T follicular helper cell (primary cell): Measurements from ENCODE around the gene FOSB.

Experiments used
- DNase-seq: peaks from one replicate; pipeline ENCODE4 v3.0.0-alpha.2; 2020; ENCODE audit warnings: low read depth

Gene FOSB

DNA sequence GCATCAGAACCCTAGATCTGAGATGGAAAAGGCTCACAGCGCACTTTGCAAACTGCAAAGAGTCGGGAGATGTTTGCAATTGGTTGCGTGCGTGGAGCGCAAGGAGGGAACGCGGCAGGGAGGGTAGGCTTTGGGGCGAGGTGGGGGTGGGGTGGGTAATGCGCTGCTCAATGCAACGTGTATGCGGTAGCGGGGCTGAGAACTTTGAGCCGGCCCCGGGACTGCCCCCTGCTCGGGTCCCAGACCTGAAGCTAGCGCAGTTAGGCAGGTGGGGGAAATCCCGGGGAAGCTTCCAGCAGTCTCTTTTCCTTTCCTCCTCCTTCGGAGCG lies 971 bp downstream of the FOSB start:
- DNase-seq, result peak; percentile 73

DNA sequence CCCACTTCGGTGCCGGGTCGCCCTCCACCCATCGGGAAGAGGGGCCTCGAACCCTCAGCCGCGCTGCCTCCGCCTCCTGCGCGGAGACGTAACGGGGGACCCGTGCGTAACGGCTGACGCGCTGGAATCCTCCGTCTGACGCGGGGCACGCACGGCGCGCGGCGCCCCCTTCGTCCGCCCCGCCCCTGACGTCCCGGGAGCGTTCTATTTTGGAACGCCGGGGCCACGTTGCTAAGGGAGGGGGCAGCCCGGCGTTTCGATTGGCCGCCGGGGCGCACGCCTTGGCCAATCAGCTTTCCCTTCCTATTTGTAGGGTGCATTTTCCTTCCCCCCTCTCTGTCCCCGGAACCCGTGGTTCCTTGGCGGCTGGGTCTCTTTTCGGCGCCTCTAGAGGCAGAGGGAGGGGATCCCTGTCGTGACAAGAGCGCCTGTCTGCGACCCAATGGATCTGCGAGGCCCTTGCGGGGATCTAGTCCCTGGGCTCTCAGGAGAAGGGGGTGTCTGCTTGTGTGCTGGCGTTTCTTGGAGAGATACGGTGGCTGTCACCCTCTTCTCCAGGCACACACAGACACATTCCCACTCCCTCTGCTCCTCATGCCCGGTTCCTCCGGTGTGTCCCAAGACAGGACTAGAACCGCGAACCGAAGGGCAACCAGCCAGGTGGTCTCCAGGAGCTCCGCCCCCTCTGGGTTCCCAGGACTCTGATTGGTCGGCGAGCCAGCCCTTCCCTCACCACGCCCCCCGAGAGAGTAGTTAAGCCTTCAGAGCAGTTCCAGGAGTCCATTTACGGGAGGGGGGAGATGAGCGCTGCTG lies 1.5 kb downstream of the FOSB start:
- DNase-seq, result peak; percentile 83

DNA sequence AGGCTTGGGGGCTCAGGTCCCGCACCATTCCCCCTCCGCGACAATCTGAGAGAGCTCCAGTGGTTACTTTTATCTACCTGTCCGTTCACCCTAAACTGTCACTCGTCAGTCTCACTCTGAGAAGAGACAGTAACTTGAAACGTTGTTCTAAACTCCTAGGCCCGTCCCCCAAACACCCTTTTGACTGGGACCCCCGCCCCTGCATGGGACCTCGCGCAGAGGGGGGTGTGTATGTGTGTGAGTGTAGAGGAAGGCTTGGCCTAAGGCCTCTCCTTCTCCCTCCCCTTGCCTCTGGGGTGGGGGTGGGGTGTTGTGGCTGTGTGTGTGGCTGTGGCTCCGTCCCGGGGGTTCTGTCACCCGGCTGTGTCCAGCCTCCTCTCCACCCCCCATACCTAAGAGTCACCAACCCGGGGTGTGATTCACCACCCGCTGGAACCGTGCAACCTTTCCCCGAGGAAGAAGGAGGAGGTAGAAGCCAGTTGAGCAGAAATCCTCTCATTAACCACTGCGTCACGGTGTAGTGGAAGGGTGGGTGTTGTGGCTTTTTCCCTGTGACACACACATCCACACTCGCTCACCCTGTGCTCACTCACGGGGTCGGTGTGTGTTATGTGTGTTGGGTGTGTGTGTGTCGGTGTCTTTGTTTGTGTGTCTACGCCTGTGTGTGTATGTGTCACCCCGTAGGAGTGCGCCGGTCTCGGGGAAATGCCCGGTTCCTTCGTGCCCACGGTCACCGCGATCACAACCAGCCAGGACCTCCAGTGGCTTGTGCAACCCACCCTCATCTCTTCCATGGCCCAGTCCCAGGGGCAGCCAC lies 2.4 kb downstream of the FOSB start:
- peak; percentile 47 for DNase-seq

DNA sequence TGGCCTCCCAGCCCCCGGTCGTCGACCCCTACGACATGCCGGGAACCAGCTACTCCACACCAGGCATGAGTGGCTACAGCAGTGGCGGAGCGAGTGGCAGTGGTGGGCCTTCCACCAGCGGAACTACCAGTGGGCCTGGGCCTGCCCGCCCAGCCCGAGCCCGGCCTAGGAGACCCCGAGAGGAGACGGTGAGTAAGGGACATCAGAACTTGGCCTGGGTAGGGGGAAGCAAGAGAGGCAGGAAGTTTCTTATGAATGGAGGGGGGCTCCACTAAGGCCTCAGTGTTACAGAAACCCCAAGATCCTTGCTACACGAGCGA lies 2.9 kb downstream of the FOSB start:
- no peak for DNase-seq

DNA sequence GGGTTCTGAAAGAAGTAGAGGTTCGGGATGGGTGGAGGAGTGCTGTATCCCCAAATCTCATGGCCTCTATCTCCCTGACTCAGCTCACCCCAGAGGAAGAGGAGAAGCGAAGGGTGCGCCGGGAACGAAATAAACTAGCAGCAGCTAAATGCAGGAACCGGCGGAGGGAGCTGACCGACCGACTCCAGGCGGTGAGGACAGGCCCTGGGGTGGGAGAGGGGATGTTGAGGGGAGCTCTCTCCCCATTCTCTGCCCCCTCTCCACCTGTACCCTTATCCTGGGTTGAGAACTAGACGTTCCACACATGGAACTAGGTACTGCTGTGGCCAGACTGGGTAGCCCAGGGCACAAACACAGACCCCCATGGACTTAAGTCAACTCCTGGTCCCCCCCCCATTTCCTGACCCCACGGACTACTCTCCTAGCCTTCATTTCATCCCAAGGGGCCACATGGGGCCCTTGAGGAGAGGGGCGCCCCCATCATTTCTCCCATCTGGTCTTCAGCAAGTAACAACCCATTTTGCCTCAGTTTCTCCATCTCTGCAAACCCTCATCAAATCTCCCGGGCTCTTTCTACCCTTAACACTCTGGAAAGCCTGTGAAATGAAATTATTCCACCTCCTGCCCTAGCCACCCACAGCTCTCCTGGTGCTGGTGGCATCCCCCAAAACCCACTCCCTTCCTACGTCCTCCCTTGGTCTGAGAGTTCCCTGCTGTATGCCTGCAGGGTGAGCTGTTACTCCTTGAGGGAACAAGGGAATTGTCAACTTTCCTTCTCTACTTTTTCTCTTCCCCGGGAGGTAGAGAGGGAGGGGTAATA lies 3.5 kb downstream of the FOSB start:
- no peak for DNase-seq

DNA sequence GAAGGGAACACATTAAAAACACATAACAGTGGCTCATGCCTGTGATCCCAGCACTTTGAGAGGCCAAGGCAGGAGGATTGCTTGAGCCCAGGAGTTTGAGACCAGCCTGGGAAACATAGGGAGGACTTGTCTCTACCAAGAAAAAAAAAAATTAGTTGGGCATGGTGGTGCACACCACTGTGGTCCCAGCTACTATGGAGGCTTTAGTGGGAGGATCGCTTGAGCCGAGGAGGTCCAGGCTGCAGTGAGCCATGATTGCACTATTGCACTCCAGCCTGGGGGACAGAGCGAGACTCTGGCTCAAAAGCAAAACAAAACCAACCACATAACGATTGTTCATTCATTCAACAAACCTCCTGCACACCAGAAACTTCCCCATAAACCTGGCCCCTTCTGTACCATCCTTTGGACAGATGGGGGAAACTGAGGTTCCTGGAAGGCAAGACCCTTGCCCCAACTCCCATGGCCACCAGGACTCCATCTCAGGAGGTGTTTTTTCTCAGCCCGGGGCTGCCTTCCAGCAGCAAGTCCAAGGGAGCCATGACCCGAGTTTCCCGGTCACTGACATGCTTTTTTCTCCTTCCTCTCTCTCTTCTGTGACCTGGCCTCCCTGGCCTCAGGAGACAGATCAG lies 4.3 kb downstream of the FOSB start:
- no peak for DNase-seq

DNA sequence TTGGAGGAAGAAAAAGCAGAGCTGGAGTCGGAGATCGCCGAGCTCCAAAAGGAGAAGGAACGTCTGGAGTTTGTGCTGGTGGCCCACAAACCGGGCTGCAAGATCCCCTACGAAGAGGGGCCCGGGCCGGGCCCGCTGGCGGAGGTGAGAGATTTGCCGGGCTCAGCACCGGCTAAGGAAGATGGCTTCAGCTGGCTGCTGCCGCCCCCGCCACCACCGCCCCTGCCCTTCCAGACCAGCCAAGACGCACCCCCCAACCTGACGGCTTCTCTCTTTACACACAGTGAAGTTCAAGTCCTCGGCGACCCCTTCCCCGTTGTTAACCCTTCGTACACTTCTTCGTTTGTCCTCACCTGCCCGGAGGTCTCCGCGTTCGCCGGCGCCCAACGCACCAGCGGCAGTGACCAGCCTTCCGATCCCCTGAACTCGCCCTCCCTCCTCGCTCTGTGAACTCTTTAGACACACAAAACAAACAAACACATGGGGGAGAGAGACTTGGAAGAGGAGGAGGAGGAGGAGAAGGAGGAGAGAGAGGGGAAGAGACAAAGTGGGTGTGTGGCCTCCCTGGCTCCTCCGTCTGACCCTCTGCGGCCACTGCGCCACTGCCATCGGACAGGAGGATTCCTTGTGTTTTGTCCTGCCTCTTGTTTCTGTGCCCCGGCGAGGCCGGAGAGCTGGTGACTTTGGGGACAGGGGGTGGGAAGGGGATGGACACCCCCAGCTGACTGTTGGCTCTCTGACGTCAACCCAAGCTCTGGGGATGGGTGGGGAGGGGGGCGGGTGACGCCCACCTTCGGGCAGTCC lies 5.0 kb downstream of the FOSB start:
- DNase-seq, result peak; percentile 56

DNA sequence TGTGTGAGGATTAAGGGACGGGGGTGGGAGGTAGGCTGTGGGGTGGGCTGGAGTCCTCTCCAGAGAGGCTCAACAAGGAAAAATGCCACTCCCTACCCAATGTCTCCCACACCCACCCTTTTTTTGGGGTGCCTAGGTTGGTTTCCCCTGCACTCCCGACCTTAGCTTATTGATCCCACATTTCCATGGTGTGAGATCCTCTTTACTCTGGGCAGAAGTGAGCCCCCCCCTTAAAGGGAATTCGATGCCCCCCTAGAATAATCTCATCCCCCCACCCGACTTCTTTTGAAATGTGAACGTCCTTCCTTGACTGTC lies 5.5 kb downstream of the FOSB start:
- no peak for DNase-seq

DNA sequence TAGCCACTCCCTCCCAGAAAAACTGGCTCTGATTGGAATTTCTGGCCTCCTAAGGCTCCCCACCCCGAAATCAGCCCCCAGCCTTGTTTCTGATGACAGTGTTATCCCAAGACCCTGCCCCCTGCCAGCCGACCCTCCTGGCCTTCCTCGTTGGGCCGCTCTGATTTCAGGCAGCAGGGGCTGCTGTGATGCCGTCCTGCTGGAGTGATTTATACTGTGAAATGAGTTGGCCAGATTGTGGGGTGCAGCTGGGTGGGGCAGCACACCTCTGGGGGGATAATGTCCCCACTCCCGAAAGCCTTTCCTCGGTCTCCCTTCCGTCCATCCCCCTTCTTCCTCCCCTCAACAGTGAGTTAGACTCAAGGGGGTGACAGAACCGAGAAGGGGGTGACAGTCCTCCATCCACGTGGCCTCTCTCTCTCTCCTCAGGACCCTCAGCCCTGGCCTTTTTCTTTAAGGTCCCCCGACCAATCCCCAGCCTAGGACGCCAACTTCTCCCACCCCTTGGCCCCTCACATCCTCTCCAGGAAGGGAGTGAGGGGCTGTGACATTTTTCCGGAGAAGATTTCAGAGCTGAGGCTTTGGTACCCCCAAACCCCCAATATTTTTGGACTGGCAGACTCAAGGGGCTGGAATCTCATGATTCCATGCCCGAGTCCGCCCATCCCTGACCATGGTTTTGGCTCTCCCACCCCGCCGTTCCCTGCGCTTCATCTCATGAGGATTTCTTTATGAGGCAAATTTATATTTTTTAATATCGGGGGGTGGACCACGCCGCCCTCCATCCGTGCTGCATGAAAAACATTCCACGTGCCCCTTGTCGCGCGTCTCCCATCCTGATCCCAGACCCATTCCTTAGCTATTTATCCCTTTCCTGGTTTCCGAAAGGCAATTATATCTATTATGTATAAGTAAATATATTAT lies 6.1 kb downstream of the FOSB start:
- peak; percentile 72 for DNase-seq

DNA sequence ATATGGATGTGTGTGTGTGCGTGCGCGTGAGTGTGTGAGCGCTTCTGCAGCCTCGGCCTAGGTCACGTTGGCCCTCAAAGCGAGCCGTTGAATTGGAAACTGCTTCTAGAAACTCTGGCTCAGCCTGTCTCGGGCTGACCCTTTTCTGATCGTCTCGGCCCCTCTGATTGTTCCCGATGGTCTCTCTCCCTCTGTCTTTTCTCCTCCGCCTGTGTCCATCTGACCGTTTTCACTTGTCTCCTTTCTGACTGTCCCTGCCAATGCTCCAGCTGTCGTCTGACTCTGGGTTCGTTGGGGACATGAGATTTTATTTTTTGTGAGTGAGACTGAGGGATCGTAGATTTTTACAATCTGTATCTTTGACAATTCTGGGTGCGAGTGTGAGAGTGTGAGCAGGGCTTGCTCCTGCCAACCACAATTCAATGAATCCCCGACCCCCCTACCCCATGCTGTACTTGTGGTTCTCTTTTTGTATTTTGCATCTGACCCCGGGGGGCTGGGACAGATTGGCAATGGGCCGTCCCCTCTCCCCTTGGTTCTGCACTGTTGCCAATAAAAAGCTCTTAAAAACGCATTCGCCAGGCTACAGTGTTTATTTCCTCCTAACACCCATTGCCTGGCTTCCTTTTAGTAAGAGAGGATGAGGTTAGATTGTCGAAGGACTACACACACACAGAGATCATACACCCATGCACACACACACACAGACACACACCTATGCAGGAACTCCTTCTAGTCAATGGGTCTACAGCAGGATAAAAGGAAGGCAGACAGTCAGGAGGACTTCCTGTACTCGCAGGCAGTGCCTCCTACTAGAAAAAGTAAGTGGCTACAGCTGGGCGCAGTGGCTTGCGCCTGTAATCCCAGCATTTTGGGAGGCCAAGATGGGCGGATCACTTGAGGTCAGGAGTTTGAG lies 7.1 kb downstream of the FOSB start:
- peak; percentile 70 for DNase-seq

DNA sequence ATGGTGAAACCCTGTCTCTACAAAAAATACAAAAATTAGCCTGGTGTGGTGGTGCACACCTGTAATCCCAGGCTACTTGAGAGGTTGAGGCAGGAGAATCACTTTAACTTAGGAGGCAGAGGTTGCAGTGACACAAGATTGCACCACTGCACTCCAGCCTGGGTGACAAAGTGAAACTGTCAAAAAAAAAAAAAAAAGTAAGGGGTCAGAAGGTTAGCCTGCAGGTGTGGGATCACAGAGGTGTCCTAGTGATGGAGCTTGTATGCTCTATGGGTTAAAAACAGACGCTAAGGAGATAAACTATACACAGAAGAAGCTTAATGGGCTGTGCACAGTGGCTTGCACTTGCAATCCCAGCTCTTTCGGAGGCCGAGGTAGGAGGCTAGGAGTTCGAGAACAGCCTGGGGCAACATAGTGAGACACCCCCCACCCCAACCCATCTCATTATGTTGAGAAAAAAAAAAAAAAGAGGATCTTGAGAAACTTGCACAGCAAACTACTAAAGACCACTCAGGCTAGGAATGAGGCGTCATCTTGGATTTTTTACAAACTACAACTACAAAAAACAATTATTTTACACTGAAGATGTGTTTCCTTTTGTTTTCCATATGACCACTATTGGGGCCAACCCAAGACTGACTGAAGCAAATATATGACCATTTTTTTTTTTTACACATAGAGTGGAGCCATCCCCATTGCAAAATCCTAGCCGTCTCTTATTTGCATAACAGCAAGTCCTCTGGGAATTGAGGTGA lies 7.9 kb downstream of the FOSB start:
- DNase-seq, result no peak

DNA sequence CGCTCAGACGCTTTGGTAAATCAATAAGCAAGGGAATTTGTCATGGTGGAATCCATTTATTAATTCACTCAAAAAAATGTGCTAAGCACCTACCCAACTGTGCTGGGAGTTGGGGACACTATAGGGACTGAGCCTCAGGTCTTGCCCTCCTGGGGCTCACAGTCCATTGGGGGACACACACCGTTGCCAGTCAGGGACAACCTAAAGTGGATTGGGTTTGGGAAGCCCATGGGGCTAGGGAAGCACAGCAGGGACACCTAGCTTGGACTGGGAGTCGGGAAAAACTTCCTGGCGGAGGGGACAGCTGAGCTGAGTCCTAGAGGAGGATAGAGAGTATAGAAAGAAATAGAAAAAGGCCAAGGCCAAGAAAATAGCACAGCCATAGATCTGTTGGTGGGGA lies 8.5 kb downstream of the FOSB start:
- no peak for DNase-seq

DNA sequence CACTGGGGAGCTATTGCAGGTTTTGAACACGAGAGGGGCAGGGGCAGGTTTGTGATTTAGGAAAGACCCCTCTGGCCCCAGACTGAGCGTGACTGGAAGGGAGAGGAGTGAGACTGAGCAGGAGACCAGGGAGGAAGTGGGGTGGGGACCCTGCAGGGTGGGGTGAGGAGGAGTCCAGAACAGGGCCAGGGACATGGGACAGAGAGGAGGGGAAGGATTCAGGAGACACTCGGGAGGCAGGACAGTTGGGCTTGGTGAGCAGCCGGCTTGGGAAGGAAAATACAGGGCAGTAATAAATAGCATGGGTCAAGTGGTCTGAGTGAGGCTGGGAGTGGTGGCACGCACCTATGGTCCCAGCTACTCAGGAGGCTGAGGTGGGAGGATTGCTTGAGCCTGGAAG lies 9.4 kb downstream of the FOSB start:
- DNase-seq, result no peak

DNA sequence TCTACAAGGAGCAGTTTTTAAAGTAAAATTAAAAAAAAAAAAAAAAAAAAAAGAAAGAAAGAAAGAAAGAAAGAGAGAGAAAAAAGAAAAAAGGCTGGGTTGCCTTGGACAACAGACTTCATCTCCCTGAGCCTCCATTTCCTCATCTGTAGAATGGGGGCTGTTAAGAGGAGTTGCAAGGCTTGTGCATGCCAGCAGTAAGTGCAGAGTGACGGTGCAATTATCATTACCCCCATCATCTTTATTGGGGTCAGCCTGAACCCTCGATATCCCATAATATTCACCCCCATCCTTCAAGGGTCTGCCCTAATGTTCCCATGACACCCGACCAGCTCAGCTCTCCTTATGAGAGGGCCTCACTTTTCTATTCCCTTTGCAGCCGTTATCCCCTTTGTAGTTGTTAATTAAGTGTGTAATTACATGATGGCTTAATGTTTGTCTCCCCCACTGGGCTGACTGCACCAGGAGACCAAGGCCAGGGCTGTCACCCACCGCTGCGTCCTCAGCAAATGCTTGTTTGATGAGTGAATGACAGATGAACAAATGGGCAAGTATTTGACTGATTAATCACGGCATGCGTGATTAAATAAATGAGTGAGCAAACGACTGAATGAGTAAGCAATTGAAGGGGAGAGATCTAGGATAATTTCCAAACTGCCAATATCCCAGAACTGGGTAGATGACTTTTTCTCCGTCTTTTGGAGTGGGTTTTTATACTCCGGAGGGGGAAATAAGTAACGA lies 10.1 kb downstream of the FOSB start:
- no peak for DNase-seq

DNA sequence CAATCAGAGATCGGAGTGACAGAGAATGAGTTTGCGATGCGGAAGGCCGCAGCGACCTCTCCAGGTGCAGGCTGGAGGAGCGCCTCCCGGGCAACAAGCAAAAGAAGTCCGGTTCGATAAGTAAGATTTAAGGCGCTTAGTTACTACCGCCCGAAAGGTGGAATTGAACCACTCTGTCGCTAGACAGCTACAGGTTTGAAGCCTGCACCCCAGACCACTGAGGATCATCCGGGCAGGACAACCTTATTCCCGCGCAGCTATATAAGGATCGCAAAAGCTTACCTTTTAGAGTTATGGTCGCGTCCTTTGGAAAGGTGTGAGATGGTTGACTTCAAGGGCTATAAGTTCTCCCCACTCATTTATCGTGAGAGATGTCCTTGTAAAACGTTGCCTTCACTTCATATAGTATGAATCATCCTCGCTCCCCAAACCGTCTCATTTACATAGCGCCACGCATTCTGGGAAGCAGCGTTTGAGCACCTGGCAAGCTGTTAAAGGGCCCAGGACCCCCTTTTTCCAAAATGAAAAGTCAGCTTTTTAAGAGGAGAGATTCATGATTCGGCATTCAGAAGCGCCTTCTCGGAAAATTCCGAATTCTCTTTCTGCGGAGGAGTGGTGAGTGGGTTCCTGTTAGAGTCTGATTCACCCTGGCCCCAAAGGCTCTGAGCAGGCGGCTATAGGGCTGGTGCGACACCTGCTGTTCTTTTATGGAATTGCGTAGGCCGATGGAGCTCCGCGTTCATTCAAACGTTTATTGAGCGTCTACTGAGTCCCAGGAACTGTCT lies 10.8 kb downstream of the FOSB start:
- peak; percentile 87 for DNase-seq

DNA sequence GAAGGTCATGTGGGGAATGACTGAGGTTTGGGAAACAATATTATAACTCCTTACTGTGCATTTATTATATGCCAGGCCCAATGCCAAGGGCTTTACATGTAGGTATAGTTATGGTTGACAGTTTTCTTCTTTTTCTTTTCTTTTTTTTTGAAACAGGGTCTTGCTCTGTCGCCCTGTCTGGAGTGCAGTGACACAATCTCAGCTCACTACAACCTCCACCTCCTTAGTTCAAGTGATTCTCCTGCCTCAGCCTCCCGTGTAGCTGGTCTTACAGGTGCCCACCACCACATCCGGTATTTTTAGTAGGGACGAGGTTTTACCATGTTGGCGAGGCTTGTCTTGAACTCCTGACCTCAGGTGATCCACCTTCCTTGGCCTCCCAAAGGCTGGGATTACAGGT lies 15.2 kb downstream of the FOSB start:
- no peak for DNase-seq

DNA sequence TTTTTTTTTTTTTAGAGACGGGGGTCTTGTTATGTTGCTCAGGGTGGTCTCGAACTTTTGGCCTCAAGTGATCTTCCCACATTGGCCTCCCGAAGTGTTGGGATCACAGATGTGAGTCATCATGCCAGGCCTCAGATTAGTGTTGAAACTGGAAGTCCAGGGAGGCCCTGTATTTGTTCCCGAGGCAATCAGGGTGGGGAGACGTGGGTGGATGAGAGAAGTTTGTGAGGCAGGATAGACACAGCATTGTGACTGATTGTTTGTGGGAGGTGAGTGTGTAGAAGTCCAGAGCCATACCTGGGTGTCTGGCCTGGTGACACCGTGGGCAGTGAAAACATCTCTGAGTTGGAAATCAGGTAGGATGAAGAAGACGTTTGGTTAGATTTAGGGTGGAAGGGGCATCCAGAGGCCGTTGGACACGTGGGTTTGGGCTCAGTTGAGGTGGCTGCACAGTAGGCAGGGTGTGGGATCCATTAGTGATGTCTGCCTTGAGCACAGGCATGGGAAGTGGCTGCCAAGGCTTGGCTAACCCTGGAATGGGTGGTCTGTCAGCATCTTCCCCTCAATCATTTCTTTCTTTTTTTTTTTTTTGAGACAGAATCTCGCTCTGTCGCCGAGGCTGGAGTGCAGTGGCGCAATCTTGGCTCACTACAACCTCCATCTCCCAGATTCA lies 16.6 kb downstream of the FOSB start:
- no peak for DNase-seq
